ENCODE results near the gene GAPVD1.
A peak's percentile ranks its signal among the peaks of the same experiment; 100 is the strongest.
"Not testable (repeated sequence)": the region's sequence is repeated elsewhere in the genome, so short reads cannot be mapped to it uniquely, and the experiment has no call there.

The GAPVD1 gene

DNA sequence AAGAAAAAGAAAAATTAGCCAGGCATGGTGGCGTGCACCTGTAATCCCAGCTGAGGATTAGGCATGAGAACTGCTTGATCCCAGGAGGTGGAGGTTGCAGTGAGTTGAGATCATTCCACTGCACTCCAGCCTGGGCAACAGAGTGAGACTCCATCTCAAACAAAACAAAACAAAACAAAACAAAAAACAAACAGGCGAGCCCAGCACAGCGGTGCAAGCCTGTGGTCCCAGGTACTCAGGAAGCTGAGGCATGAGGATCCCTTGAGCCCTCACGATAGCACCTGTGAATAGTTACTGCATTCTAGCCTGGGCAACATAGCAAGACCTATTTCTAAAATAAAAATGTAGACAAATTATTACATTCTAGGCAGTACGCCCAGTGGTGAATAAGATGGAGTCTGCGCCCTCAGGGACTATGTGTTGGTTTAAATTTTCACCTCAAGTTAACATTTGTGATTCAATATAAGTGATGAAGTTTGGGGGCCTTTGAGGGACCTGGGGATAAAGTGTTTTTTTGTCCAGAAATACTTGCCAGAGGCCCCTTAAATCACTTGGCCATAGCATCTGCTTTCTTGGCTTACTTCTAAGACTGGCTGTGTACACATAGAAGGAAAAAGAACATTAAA is 3.4 kb upstream of the GAPVD1 start:
- no peak for FAIRE-seq

DNA sequence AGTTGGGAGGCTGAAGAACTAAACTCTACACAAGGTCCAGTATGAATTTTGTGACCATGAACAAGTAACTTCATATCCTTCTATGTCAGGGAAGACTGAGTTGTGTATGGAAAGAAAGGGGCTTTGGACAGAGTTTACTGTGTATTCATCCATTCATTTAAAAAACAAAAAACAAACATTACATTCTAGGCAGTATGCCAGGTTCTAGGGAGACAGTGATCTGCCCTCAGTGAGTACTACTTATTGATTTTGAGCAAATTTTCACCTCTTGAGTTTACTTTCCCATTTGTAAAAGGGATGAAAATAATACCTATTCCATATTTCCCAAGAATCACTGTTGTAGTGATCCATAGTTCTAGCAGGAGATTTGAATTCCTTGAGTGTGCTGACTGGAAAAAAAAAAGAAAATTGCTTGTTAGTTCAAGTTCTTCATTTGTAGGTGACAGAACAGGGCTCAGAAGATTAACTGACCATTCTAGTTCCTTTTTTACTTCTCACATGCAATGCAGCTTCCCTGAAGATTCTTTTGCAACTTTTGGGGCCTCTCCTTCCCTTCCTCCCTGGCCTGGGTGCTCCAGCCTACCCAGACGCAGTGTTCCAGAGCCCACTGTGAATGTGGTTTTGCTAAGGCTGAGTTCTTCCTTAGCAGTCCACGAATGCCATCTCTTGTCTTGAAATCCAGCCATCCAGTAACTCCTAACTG is 2.6 kb upstream of the GAPVD1 start:
- no peak for FAIRE-seq

DNA sequence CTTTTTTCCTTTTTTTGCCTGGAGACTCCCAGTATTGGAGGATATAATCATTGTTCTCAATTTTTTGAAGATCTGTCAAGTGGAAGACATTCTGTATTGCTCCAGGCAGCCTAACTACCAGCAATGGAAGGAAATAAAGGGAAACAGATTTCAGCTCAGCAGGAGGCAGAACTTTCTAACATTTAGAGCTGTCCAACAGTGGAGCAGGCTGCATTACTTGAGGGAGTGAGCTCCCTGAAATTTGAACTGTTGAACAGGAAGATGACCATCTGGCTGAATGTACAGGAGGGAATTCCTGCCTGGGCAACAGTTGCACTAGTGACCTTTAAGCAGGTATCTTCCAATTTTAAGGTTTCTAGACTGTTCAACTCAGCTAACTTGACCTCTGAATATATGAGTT is 1.1 kb upstream of the GAPVD1 start:
- no peak for FAIRE-seq

- no peak for FAIRE-seq
Measured at GRCh38 chr9:125262294-125262991, 817 bp downstream of the GAPVD1 start.

- FAIRE-seq: not testable (repeated sequence)
Measured at GRCh38 chr9:125264068-125264467, 2.4 kb downstream of the GAPVD1 start.

DNA sequence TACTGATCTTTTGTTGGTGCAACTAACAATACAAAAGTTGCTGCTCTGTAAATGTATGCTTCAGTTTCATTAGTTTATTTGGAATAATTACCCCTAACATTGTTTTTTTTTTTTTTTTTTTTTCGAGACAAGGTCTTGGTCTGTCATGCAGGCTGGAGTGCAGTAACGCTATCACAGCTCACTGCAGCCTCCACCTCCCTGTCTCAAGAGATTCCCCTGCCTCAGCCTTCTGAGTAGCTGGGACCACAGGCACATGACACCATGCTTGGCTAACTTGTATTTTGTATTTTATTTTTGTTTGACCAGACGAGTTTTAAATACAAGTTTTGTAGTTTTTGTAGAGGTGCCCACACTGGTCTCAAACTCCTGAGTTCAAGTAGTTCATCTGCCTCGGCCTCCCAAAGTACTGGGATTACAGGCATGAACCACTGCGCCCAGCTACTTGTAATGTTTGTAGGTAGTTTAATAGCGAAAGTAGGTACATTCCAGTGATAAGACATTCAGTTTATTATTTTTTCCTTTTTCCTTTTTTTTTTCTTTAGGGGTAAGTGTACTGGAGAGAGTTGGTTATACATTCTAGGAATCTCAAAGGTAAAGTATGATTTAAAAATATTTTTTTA is 6.9 kb downstream of the GAPVD1 start:
- FAIRE-seq: no peak

DNA sequence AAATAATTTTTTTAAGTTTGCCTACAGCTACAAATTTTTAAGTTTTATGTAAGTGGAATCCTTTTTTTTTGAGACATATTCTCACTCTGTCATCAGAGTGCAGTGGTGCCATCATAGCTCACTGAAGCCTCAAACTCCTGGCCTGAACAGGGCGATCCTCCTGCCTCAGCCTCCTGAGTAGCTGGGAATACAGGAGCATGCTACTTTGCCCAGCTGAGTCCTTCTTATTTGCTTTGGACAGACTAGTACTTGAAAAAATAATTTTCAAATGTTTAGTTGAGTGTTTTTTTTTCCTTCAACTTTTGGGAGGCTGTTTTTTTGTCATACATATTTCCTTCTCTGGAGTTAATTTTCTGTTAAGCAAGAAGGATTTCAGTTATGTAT is 7.4 kb downstream of the GAPVD1 start:
- no peak for FAIRE-seq

DNA sequence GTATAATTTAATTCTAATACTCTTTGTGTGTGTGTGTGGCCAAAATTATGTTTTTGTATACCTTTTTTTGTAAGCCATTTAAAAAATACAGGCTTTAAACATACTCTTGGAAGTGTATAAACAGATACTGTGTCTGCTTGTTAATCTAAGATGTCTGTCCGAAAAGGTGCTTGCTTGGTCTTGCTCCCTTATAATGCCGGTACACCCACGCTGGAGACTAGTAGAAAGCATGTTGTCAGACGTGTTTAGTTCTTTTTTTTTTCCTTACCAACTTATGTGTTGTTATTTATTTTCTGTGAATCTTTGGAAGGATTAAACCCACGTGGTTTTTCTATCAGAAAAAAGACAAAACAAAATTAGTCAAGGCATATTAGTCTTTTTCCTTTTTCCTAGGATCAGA is 9.5 kb downstream of the GAPVD1 start:
- FAIRE-seq: no peak

DNA sequence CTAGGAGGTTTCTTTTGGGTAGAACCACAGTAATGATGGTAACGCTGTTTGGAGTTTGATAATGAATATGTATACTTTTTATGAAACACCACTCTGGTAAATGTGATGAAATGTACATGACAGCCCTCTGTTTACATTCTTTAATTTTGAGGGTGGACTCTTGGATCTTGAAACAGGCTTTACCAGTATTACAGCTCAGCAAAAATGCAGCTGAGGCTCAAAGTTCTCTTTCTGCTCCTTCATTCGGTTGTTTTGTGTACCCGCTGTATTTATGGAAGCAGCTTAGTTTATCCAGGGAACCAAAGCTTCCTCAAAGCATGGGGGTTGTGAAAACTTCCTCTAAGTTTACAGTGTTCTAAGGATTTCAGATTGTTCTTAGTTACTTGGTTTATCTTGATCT is 11.1 kb downstream of the GAPVD1 start:
- no peak for FAIRE-seq

DNA sequence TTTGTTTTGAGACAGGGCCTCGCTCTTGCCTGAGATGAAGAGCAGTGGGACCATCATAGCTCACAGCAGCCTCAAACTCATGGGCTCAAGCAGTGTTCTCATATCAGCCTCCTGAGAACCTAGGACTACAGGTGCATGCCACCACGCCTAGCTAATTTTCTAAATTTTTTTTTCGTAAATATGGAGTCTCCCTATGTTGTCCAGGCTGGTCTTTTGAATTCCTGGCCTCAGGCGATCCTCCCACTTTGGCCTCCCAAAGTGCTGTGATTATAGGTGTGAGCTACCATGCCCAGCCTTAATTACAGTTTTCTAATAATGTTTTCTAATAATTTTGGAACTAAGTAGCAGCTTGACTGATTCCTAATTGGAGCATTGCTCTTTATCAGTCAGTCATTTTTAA is 15.1 kb downstream of the GAPVD1 start:
- FAIRE-seq: no peak

DNA sequence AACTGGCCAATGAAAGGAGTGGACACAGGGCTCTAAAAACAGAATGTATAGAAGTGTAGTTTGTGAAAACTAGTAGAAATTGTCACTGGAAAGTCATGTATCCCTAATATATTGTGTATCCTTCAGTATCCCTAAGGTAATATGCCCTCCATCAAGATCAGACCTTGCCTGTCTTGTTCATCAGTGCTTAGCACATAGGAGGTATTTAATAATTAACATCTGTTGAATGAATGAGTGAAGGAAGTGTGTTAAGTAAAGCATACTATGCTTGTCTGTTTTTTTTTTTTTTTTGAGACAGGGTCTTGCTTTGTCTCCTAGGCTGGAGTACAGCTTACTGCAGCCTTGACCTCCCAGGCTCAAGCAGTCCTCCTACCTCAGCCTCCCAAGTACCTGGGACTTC is 15.8 kb downstream of the GAPVD1 start:
- FAIRE-seq: no peak

DNA sequence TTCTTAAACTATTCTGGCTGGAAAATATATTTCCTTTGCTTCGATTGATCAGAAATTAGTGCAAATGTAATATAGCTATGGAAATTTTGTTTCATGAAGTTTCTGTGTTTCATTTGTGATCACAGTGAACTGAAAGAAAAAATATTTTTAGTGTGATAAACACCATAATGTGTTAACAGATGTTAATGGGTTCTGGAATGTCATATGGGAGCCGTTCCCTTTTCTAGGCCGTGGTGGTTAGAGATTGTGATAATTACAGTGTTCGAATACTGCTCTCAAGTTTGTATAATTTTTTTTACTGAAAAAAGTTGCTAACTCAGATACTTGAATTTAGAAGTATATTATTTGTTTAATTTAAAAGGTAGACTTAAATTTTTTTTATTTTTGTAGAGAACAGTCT is 19.3 kb downstream of the GAPVD1 start:
- FAIRE-seq: no peak

DNA sequence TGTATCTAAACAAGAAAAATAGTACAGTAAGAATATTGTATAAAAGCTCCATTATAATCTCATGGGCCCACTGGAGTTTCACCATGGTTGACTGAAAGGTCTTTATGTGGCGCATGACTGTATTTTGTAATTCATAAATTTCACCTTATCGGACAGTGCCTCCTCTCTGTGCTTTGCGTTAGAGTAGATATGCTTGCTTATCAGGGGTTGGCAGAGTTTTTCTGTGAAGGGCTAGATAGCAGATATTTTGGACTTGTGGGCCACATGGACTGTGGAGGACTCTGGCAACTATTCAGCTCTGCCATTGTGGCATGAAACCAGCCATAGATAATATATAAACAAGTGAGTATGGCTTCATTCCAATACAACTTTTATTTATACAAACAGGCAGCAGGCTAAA is 23.2 kb downstream of the GAPVD1 start:
- no peak for FAIRE-seq

DNA sequence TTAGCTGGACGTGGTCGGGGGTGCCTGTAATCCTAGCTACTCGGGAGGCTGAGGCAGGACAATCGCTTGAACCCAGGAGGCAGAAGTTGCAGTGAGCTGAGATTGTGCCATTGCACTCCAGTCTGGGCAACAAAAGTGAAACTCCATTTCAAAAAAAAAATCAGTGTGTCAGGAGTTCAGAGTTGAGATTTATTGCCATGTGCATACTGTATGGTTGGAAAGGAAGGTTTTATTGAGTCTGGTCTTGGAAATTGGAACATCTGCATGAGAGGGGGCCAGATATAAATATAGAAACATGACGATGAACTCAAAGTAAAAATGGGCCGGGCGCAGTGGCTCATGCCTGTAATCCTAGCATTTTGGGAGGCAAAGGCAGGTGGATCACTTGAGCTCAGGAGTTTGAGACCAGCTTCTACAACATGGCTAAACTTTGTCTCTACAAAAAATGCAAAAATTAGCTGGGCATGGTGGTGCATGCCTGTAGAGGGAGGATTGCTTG is 25.4 kb downstream of the GAPVD1 start:
- not testable (repeated sequence) for FAIRE-seq

DNA sequence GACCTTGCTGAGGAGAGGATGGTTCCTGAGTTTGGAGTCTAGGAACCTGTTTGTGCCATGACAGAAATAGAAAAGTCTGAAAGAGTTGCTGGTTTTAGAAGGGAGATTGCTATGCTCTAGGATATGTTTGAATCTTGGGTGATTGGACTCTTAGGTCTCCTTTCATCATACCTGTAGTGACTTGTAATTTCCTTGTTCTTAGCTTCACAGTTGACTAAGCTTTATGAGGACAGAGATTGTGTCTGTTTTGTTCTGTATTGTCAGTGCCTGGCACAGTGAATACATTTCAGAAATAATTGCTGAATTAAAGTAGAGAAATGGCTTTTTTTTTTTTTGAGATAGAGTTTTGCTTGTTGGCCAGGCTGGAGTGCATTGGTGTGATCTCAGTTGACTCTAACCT is 31.5 kb downstream of the GAPVD1 start:
- no peak for FAIRE-seq

- FAIRE-seq: no peak
Measured at GRCh38 chr9:125295657-125296056, 34.0 kb downstream of the GAPVD1 start.

DNA sequence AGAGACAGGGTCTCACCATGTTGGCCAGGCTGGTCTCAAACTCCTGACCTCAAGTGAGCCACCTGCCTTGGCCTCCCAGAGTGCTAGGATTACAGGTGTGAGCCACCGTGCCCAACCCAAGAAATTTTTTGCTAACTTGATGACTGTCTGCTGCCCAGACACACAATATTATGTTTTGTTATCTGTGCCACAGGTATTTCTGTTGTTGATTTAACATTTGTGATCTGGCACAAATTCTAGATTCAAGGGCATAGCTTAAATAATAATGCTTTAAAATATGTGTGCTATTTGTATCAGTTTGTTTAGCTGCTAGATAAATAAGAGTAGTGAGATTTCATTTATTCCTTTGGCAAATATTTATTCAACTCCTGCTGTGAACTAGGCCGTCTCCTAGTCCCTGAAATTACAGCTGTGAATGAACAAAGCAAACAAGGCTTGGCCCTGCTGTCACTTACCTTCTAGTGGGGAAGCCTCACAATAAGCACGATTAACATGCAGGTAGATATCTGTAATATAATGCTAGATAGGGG is 35.3 kb downstream of the GAPVD1 start:
- peak; percentile 98 for FAIRE-seq

DNA sequence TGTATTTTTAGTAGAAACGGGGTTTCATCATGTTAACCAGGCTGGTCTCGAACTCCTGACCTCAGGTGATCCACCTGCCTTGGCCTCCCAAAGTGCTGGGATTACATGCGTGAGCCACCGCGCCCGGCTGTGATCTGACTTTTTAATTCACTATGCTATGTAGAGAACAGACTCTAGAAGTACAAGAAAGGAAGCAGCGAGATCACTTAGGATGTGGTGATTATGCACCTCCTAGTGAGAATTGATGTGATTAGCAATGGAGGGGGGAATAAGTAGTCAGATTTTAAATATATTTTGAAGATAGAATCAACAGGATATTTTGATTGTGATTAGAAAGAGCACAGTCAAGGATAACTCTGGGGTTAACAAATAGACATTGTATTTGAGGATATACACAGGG is 36.3 kb downstream of the GAPVD1 start:
- FAIRE-seq: no peak

DNA sequence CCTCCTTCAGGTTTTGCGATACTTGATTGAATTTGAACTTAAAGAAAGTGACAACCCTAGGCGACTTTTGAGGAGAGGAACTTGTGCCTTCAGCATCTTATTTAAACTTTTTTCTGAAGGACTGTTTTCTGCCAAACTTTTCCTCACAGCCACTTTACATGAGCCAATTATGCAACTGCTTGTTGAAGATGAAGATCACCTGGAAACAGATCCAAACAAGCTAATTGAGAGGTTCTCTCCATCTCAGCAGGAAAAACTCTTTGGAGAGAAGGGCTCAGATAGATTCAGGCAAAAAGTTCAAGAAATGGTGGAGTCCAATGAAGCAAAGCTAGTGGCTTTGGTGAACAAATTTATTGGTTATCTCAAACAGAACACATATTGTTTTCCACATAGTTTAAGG is 40.6 kb downstream of the GAPVD1 start:
- no peak for FAIRE-seq

DNA sequence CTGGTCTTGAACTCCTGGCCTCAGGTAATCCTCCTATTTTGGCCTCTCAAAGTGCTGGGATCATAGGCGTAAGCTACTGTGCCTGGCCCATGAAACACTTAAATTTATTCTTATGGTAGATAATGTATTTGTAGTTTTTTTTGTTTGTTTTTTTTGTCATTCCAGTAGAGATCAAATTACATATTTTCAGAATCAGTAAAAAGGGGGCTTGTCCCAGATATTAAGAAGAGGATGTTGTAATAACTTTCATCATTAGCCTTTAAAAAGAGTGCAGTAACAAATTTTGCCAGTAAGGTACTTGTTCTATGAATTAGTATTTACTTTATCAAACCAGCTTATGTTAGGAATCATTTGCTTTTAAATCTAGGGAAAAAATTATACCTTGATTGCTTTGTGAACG is 42.6 kb downstream of the GAPVD1 start:
- FAIRE-seq: no peak

DNA sequence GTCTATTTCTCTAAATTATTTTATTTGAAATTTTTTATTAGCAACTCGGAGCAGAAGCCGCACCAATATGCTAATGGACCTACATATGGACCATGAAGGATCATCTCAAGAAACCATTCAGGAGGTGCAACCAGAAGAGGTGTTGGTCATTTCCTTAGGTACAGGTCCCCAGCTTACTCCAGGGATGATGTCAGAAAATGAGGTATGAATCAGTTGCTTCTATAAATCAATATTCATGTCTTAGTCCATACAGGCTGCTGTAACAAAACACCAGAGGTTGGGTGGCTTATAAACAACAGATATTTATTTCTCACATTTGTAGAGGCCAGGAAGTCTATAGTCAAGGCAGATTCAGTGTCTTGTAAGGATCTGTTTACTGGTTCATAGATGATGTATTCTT is 50.8 kb downstream of the GAPVD1 start:
- FAIRE-seq: no peak

DNA sequence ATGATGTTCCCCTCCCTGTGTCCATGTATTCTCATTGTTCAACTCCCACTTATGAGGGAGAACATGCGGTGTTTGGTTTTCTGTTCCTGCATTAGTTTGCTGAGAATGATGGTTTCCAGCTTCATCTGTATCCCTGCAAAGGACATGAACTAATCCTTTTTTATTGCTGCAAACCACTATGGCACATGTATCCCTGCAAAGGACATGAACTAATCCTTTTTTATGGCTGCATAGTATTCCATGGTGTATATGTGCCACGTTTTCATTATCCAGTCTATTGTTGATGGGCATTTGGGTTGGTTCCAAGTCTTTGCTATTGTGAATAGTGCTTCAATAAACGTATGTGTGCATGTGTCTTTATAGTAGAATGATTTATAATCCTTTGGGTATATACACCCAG is 54.7 kb downstream of the GAPVD1 start:
- not testable (repeated sequence) for FAIRE-seq

GRCh38 chr9:125317704-125318103 is 56.1 kb downstream of the GAPVD1 start:
- no peak for FAIRE-seq

DNA sequence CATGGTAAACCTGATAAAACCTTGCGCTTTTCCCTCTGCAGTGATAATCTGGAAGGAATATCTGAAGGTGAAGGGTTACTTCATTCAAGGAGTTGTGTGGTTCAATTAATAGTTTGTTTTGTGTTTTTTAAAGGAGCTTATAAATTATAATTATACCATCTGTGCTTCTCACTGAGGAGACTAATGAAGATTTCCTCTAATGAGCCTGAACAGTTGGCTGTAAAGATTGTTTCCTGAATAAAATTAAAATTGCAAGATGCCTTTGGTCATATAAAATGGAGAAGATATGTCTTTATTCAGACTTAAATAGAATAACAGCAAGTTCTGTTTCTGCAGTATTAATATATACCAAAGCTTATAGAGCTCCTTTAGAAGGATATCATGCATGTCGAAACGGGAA is 59.9 kb downstream of the GAPVD1 start:
- FAIRE-seq: no peak
